Measurements from ENCODE around the gene POR. TPM values are rescaled to one million over a fixed set of nuclear protein-coding genes. Genes with fewer than 3 reads are reported as not detected.

The POR gene
- polyA plus RNA-seq, 1 of the 3 experiments (the other 2 are of a cell fraction), result 68.7 TPM

GRCh38 chr7:75994388-75995051, 79.6 kb downstream of the POR start, which contains the start of gene TMEM120A (continued):
- TF ChIP-seq MAX (IDR thresholded peaks at IDR 0.05; ENCODE audit: low read depth), result peak; percentile 76
- TF ChIP-seq MXI1 (IDR thresholded peaks at IDR 0.05; ENCODE audit: low read depth, low read length), result peak; percentile 88
- TF ChIP-seq SMC3 (IDR thresholded peaks at IDR 0.05; ENCODE audit: low read depth, low read length), result no peak
- TF ChIP-seq GABPA (IDR thresholded peaks at IDR 0.05; ENCODE audit: low read depth), result peak; percentile 60
- TF ChIP-seq, protein P1, sequence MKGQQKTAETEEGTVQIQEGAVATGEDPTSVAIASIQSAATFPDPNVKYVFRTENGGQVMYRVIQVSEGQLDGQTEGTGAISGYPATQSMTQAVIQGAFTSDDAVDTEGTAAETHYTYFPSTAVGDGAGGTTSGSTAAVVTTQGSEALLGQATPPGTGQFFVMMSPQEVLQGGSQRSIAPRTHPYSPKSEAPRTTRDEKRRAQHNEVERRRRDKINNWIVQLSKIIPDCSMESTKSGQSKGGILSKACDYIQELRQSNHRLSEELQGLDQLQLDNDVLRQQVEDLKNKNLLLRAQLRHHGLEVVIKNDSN (IDR thresholded peaks at IDR 0.05; ENCODE audit: borderline replicate concordance, low read depth), result peak; percentile 71; the same call in 1 of the 2 replicates
- no peak; the same call in 1 of the 2 replicates for TF ChIP-seq NFIC (IDR thresholded peaks at IDR 0.05; ENCODE audit: borderline replicate concordance)
- no peak for TF ChIP-seq MEF2A (IDR thresholded peaks at IDR 0.05; ENCODE audit: borderline replicate concordance, low read depth)
- TF ChIP-seq RXRA (IDR thresholded peaks at IDR 0.05; ENCODE audit: borderline replicate concordance, low read depth), result no peak
- peak; percentile 5; the same call in 1 of the 2 replicates for TF ChIP-seq REST (IDR thresholded peaks at IDR 0.05; ENCODE audit: low read depth, low read length)
- TF ChIP-seq, protein P2, sequence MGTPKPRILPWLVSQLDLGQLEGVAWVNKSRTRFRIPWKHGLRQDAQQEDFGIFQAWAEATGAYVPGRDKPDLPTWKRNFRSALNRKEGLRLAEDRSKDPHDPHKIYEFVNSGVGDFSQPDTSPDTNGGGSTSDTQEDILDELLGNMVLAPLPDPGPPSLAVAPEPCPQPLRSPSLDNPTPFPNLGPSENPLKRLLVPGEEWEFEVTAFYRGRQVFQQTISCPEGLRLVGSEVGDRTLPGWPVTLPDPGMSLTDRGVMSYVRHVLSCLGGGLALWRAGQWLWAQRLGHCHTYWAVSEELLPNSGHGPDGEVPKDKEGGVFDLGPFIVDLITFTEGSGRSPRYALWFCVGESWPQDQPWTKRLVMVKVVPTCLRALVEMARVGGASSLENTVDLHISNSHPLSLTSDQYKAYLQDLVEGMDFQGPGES (IDR thresholded peaks at IDR 0.05; ENCODE audit: low read depth, low read length), result no peak
- no peak for TF ChIP-seq GATA2 (CRISPR knock-in tag; IDR thresholded peaks at IDR 0.05)
- TF ChIP-seq RFX5 (IDR thresholded peaks at IDR 0.05; ENCODE audit: low read length), result peak; percentile 79
- peak; percentile 90 for TF ChIP-seq ELF1 (IDR thresholded peaks at IDR 0.05)
- TF ChIP-seq FOXJ3 (CRISPR knock-in tag; IDR thresholded peaks at IDR 0.05), result no peak
- TF ChIP-seq CHD2 (IDR thresholded peaks at IDR 0.05; ENCODE audit: low read length, partially characterized antibody), result peak; percentile 58
- 0 out of 2 replicates have a peak, but pooled peaks have one; percentile 19 for TF ChIP-seq PBX3 (IDR thresholded peaks at IDR 0.05)
- 0 out of 2 replicates have a peak, but pooled peaks have one; percentile 1 for TF ChIP-seq RAD21 (IDR thresholded peaks at IDR 0.05; ENCODE audit: low read length)
- TF ChIP-seq FOXM1 (IDR thresholded peaks at IDR 0.05; ENCODE audit: low read depth), result no peak
- no peak for TF ChIP-seq TCF12 (IDR thresholded peaks at IDR 0.05)
